Keratinocyte (primary cell): Measurements from ENCODE around the gene TLCD1. TPM values are rescaled to one million over a fixed set of nuclear protein-coding genes. Genes with fewer than 3 reads are reported as not detected.

ENCODE experiments used
- DNase-seq: peaks from one replicate; pipeline ENCODE4 v3.0.0-alpha.2; 2011; ENCODE audit warnings: low read depth, missing footprints, low spot score
- FAIRE-seq: peaks from 2 replicates; lab custom pipeline; 2011; peaks lifted over from hg19 to GRCh38; lab: Jason Lieb, UNC
- H2AFZ ChIP-seq: 2 replicates; pipeline ENCODE4 v1.6.0; 2012; ENCODE audit warnings: low read length, control low read depth, inconsistent platforms; ENCODE audit not compliant: control insufficient read depth
- H3K27ac ChIP-seq: 2 replicates; pipeline ENCODE4 v1.5.1; 2011; ENCODE audit warnings: low read length; ENCODE audit not compliant: control insufficient read depth, insufficient read depth
- H3K27me3 ChIP-seq: 3 replicates; pipeline ENCODE4 v1.6.0; 2011; ENCODE audit warnings: low read length; ENCODE audit not compliant: control insufficient read depth, insufficient read depth; ENCODE audit errors: extremely low read depth
- H3K36me3 ChIP-seq, 2 experiments: 2 replicates in 1 of 2; 3 replicates in 1 of 2; pipeline ENCODE4 v1.5.1; 2011; ENCODE audit warnings: low read length in 2 of 2, mild to moderate bottlenecking in 1 of 2; ENCODE audit not compliant: control insufficient read depth in 2 of 2, insufficient read depth in 2 of 2; ENCODE audit errors: extremely low read depth in 1 of 2
- H3K4me1 ChIP-seq: 3 replicates; pipeline ENCODE4 v1.5.1; 2011; ENCODE audit warnings: low read length; ENCODE audit not compliant: control insufficient read depth, insufficient read depth; ENCODE audit errors: extremely low read depth
- H3K4me2 ChIP-seq: 3 replicates; pipeline ENCODE4 v1.6.0; 2011; ENCODE audit warnings: low read depth, low read length; ENCODE audit not compliant: control insufficient read depth, insufficient read depth; ENCODE audit errors: extremely low read depth
- H3K4me3 ChIP-seq, 3 experiments: fragments of 200-600 bp in 1 of 3; sonication (generic) in 1 of 3; 2 replicates in 2 of 3; 3 replicates in 1 of 3; pipeline ENCODE4 v1.5.1; 2011 to 2016; ENCODE audit warnings: low read length in 3 of 3, mild to moderate bottlenecking in 3 of 3, control low read depth in 2 of 3, inconsistent platforms in 1 of 3, low read depth in 1 of 3, mixed read lengths in 1 of 3, mixed run types in 1 of 3, moderate library complexity in 1 of 3; ENCODE audit not compliant: control insufficient read depth in 2 of 3, insufficient read depth in 2 of 3; ENCODE audit errors: extremely low read depth in 1 of 3
- H3K79me2 ChIP-seq: 2 replicates; pipeline ENCODE4 v1.6.0; 2012; ENCODE audit warnings: low read length; ENCODE audit not compliant: control insufficient read depth, insufficient read depth
- H3K9ac ChIP-seq: 3 replicates; pipeline ENCODE4 v1.6.0; 2011; ENCODE audit warnings: low read length; ENCODE audit not compliant: control insufficient read depth, insufficient read depth; ENCODE audit errors: extremely low read depth
- H3K9me1 ChIP-seq: 3 replicates; pipeline ENCODE4 v1.6.0; 2011; ENCODE audit warnings: low read length; ENCODE audit not compliant: control insufficient read depth, insufficient read depth; ENCODE audit errors: extremely low read depth
- H3K9me3 ChIP-seq: 2 replicates; pipeline ENCODE4 v1.5.1; 2012; ENCODE audit warnings: low read depth, low read length; ENCODE audit not compliant: control insufficient read depth
- H4K20me1 ChIP-seq: 3 replicates; pipeline ENCODE4 v1.6.0; 2011; ENCODE audit warnings: low read length; ENCODE audit not compliant: control insufficient read depth, insufficient read depth; ENCODE audit errors: extremely low read depth
- EZH2 ChIP-seq: IDR thresholded peaks from one replicate; pipeline ENCODE4 v1.6.1; 2012; ENCODE audit warnings: inconsistent platforms, mild to moderate bottlenecking, low read length, moderate library complexity
- dilution Hi-C: fragments of 300-500 bp; cut with MboI; formaldehyde crosslinking; loops from one replicate; pipeline ENCODE4 v1.7.0; 2020; ENCODE audit warnings: low sequenced_read_pairs; ENCODE audit not compliant: extremely low pct_ligation_motif_present
- polyA plus RNA-seq, 5 experiments: library from polyadenylated mRNA; depleted of rRNA in 3 of 5; stranded (reverse) in 3 of 5; stranded (forward) in 1 of 5; unstranded in 1 of 5; fragments of >200 nt; gene quantifications; 1 replicate in 1 of 5; 2 replicates in 3 of 5; 3 replicates in 1 of 5; pipeline versions ENCODE4 v1.2.1 to v1.2.3, GENCODE V29; 2011 to 2012; ENCODE audit warnings: missing spikeins in 2 of 5, low read depth in 1 of 5, low replicate concordance in 1 of 5
- TF ChIP-seq, protein P1 (sequence below), 3 experiments: IDR thresholded peaks in 1 of 3; conservative IDR thresholded peaks in 1 of 3; optimal IDR thresholded peaks in 1 of 3; 2 replicates in 2 of 3; 3 replicates in 1 of 3; pipeline versions ENCODE3 to v1.5.1; 2011; ENCODE audit warnings: low read length in 3 of 3, mild to moderate bottlenecking in 3 of 3, moderate library complexity in 2 of 3, control low read depth in 1 of 3, inconsistent platforms in 1 of 3; ENCODE audit not compliant: insufficient read depth in 2 of 3; ENCODE audit errors: extremely low read depth in 1 of 3

The TLCD1 gene
- polyA plus RNA-seq, 1 donor (not counting 4 experiments of a cell fraction or from before 2014, with no cell fraction given): 14.0 TPM

DNA sequence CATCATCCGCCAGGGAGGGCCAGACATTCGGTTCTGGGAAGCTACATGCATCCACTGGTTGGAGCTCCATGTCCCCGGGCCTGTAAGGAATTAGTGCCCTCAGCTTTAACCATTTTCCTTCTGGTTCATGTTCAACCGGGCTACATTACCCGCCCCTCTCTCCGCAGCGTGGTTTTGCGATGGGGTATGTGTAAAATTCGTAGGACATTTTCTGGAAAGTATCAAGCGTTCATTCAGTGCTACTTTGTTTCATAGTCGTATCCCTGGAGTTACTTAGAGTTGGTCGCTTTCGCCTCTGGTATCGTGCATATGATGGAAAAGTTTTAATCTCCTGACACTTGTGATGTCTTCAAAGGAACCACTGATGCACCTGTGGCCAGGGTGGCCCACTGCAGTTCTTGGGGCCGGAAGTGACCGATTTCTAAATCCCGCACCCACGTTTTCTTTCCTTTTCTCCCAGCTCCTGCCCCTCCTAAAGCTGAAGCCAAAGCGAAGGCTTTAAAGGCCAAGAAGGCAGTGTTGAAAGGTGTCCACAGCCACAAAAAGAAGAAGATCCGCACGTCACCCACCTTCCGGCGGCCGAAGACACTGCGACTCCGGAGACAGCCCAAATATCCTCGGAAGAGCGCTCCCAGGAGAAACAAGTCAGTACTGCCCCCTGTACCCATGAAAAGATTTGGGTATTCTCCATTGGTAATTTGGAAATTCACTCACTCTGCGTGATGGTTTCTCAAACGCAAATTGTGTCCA, 5.6 kb downstream of the TLCD1 start:
- Histone ChIP-seq H3K9ac (peak overlapping the region; percentile 95), H3K27me3 (no peaks in the 10 kb centered on the region), H3K9me1 (peaks cover 3% of the 10 kb centered on the region), H3K4me1 (peaks cover 58% of the 10 kb centered on the region), H3K4me3 (peak overlapping the region; percentile 87 to 99 (median 97)), H4K20me1 (peaks cover 32% of the 10 kb centered on the region), H3K9me3 (no peaks in the 10 kb centered on the region), H2AFZ (no peak overlapping the region), H3K79me2 (peaks cover 60% of the 10 kb centered on the region), H3K36me3 (peaks cover 24 to 48% of the 10 kb centered on the region in 2 experiments), H3K27ac (peak overlapping the region; percentile 89), H3K4me2 (peak overlapping the region; percentile 98)
- TF ChIP-seq EZH2: no peak
- TF ChIP-seq, protein P1, sequence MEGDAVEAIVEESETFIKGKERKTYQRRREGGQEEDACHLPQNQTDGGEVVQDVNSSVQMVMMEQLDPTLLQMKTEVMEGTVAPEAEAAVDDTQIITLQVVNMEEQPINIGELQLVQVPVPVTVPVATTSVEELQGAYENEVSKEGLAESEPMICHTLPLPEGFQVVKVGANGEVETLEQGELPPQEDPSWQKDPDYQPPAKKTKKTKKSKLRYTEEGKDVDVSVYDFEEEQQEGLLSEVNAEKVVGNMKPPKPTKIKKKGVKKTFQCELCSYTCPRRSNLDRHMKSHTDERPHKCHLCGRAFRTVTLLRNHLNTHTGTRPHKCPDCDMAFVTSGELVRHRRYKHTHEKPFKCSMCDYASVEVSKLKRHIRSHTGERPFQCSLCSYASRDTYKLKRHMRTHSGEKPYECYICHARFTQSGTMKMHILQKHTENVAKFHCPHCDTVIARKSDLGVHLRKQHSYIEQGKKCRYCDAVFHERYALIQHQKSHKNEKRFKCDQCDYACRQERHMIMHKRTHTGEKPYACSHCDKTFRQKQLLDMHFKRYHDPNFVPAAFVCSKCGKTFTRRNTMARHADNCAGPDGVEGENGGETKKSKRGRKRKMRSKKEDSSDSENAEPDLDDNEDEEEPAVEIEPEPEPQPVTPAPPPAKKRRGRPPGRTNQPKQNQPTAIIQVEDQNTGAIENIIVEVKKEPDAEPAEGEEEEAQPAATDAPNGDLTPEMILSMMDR (optimal IDR thresholded peaks at IDR 0.05 in 1 of 3, IDR thresholded peaks at IDR 0.05 in 1 of 3, conservative IDR thresholded peaks at IDR 0.05 in 1 of 3; ENCODE audit: extremely low read depth in 1 of 3, insufficient read depth in 2 of 3, low read length in 3 of 3): peak in 1 of 3 experiments; percentile 37
- dilution Hi-C loops: no loop called here
- FAIRE-seq: no peak
- DNase-seq: no peak

DNA sequence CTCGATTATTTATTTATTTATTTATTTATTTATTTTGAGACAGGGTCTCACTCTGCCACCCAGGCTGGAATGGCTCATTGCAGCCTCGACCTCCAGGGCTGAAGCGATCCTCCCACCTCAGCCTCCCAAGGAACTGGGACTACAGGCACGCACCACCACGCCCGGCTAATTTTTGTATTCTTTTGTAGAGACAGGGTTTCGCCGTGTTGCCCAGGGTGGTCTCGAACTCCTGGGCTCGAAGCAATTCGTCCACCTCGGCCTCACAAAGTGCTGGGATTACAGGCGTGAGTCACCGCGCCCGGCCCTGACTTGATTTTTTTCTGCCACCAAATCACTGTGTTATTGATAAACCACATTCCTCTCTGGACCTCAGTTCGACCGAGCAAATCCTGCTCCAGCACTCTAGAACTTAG, 7.0 kb downstream of the TLCD1 start:
- Histone ChIP-seq H3K36me3 (peaks cover 27 to 51% of the 10 kb centered on the region in 2 experiments), H3K9ac (peak overlapping the region; percentile 95), H4K20me1 (peaks cover 23% of the 10 kb centered on the region), H3K4me2 (peak overlapping the region; percentile 71), H3K4me3 (peak overlapping the region; percentile 81 to 99 (median 87)), H3K9me3 (no peaks in the 10 kb centered on the region), H3K27me3 (no peaks in the 10 kb centered on the region), H3K79me2 (peaks cover 60% of the 10 kb centered on the region), H2AFZ (peak overlapping the region; percentile 64), H3K27ac (peak overlapping the region; percentile 89), H3K9me1 (peaks cover 3% of the 10 kb centered on the region), H3K4me1 (peaks cover 50% of the 10 kb centered on the region)
- TF ChIP-seq, protein P1 (optimal IDR thresholded peaks at IDR 0.05 in 1 of 3, IDR thresholded peaks at IDR 0.05 in 1 of 3, conservative IDR thresholded peaks at IDR 0.05 in 1 of 3; ENCODE audit: extremely low read depth in 1 of 3, insufficient read depth in 2 of 3, low read length in 3 of 3): no peak
- TF ChIP-seq EZH2: no peak
- FAIRE-seq (no peak), DNase-seq (no peak)
- dilution Hi-C loops: no loop called here
